OCI-M2 (cell line): Measurements from ENCODE around the gene HES2.
"Not testable (repeated sequence)": the region's sequence is repeated elsewhere in the genome, so short reads cannot be mapped to it uniquely, and the experiment has no call there.

Experiments used
- DNase-seq: peaks from one replicate; lab custom pipeline; 2025; ENCODE audit not compliant: unreplicated experiment; lab: John Stamatoyannopoulos, UW

HES2 gene

DNA sequence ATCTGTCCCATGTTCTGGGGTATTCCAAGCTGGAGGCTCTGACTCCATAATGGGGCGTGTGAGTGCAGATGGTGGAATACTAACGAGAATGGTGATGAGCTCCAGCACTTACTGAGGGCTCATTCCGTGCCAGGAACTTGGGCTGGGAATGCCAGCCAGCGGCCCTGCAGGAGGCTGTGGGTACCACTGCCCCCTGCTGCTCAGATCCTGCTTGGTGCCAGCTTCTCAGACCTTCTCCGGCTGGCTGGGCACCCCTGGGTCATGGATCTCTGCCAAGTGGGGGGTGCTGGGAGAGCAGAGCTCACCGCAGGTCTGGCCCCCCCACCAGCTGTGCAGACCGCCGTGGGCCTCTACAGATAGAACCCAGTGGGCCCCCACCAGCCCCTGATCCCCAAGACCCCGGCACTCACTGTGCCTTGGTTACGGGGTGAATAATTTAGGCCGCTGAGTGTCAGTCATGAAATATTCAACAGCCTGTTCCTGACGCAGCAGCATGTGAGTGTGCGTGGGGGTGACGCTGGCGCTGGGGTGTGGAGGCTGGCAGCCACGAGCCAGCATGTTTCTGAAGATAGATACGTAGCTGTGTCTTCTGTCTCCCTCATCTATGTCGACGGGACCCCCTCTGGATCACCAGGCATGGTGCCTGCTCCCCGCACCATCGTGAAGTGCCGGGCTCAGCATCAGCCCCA, 17.4 kb upstream of the HES2 start:
- DNase-seq, result not testable (repeated sequence)

DNA sequence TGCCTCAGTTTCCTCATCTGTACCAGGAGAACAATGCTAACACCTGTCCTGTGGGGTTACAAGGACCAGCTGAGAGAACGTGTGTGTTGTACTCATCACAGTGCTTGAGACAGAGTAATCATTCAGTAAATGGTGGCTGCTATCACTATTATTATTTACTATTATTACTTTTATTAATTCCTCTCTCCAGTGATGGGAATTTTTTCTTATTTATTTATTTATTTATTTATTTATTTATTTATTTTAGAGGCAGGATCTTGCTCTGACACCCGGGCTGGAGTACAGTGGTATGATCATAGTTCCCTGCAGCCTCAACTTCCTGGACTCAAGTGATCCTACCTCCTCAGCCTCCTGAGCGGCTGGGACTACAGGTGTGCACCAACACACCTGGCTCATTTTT, 16.6 kb upstream of the HES2 start:
- not testable (repeated sequence) for DNase-seq

DNA sequence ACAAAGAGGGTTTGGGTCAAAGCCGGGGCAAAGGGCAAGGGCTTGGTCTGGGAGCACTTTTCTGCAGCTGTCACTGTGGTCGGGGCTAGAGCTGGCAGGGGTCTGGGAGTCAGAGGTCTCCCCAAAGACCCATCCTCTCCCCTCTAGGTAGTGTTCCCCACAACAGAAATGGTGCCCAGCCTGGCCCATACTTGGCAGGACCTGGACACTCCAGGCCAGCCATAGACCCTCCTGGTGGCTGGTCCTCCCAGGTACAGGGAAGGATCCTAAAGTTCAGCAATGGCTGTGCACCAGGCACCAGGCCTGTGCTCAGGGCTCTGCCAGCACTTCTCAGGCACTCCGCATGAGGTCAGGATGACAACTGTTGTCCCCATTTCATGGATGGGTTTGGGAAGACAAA, 15.8 kb upstream of the HES2 start:
- DNase-seq, result no peak

DNA sequence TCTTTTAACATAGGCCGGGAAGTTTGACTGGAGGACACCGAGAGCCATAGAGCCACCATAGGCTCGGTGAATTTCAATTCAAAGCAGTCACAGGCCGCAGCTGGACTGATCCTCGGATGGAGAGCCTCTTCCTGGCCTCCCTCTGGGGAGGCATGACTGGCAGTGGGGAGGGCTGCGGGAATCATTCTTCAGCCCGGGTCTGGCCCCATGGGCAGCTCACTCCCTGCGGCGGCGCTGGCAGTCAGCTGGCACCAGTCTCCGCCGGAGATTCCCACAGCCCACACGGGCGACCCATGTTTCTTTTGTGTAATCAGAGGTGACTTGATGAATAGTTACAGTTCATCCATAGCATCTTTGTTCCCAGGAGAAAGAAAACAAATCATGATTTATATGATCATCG, 15.4 kb upstream of the HES2 start:
- no peak for DNase-seq

DNA sequence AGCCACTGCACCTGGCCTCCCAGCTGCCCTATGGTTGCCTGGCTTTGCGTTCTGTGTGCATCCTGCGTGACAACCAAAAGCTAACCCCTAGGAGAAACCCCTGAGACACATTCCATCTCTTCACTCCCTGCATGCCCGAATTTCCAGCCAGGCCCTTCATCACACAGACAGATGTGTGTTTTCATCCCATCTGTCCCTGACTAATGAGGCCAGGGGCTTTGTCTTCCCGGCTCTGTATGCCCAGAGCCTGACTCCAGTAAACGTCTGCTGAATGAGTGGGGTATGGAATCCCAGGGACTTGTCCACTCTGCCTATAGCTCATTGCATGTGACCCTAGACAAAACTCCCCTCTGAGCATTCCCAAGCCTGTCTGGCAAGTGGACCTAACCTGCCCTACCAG, 14.5 kb upstream of the HES2 start:
- no peak for DNase-seq

DNA sequence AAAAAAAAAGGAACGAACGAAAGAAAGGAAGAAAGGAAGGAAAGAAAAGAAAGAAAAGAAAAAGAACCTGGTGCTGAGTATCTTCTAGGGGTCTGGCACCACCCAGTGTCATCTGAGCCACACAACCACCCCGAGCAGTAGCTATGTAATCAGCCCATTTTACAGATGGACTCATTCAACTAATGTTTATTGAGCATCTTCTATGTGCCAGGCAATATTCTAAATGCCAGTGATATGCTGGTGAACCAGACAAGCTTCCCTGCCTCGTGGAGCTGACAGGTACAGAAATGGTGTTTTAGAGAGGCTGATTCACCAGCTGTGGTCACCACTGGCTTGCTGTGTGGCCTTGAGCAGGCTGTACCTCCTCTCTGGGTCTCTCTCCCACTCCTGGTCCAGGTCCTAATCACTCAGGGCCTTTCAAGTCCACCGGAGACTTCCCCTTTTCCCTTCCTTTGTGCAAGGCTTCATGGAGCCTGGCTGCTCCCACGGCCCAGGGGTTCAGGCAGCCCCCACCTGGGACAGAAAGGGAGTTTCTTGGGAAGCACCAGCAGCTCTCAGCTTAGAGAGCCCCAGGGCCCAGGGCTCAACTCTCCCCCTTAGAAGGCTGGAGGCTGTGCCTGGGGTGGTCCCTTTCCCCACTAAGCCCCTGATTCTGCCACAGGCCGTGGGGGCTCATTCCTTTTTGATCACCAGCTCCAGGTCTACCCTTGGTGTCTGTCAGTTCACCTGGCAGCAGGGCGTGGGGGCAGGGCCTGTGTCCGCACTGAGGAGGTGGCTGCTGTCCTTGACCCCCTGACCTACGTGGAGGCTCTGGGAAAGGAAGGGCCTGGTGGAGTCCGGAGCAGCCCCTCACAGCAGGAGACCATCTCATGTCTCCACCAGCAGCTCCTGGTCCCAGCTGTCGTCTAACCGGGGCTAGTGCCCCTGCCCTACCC, 12.2 kb upstream of the HES2 start:
- not testable (repeated sequence) for DNase-seq

DNA sequence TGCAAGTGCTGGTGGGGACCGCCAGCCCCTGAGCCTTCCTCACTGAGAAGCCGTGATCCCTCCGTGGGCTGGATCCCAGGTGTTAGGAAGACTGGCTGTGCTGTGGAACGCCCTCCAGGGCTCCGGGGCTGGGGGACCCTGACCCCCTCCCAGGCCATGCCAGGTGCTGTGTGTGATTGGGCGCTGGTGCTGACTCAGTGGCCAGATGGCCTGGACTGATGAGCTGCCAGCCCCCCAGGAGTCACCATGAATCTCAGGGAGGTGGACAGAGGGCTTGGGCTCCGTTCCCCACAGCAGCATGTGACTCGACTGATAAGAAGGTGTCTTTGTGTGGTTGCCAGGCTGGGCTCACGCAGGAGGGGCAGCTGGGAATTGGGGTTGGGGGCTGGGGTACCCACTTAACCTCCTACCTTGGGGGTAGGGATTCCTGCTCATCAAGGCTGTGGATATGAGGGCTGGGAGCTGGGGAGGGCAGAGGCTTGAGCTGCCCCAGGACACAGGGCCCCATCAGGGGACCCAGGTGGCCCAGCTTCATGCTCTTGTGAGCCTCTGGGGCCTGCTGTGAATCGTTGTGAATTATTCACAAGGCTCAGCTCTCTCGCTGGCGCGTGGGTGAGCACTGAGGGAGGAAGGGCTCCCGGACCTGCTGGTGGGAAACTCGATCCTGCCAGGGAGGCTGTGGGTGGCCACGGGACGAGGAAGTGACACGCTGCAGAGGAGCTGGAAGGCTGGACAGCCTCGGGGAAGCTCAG, 10.1 kb upstream of the HES2 start:
- DNase-seq, result not testable (repeated sequence)

DNA sequence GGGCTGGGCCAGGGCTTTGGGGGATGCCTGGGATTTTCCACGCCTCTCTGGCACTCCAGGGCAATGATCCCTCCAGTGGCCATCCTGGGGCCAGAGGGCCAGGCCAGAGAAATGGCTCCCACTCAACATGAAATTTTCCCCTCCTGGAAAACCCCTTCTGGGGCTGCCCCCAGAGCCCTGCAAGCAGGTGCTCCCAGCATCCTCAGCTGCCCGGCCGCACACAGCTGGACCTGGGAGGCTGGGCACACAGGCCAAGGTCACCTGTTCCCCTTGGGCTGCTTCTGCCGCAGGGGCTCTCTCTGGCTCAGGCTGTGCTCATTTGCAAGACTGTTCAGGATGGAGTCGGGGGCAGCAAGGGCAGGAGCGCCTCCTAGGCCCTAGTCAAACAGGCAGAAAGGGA, 8.7 kb upstream of the HES2 start:
- not testable (repeated sequence) for DNase-seq

DNA sequence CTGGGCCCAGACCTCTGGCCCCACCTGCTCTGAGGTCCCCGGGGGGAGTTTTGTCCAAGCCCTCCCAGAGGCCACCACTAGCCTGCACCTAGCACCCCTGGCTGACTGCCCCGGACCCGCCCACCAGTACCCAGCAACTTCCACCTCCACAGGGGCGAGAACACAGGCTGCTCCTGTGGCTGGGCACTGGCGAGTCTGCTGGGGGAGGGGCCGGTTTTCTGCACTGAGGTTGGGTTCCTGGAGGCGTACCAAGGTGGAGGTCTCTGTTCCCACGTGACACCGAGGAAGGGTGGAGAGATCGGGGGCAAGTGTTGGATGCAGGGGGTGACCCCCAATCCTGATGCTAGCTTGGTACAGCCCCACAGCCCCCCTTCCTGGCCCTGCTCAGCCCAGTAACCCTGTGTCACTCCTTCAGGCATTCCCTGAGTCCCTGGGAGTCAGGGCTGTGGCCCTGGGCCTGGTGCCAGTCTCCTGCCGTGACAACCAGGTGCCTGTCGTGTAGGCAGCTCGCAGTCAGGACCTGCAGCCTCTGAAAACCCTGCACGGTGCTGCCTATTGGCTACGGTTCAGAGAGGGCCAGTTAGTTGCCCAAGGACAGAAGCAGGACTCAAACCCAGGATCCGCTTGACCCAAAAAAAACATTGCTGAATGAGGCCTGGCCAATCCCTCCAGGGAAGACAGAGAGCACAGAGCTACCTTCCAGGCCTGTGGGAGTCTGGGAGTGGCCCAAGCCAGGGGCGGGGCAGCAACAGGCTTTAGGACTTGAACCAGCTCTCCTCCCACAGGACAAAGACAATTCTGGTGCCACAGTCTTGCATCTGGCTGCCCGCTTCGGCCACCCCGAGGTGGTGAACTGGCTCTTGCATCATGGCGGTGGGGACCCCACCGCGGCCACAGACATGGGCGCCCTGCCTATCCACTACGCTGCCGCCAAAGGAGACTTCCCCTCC, 8.0 kb upstream of the HES2 start:
- DNase-seq, result no peak

DNA sequence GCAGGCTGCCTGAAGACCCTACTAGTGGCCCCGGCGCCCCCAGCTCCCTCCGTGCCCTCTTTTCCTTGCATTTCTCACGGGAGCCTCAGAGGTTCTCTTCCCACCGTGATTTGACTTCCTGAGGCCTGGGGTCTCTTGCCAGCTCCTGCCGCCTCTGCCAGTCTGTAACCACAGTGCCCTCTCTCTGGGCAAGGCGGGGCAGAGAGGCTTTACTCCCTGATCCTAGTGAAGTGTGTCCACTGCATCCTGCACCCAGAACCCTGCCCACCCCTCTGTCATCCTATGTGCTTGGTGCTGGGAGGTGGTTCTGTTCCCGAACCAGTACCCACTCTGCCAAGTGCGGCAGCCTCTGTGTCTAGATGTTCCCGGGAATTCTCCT, 7.2 kb upstream of the HES2 start:
- DNase-seq, result no peak

DNA sequence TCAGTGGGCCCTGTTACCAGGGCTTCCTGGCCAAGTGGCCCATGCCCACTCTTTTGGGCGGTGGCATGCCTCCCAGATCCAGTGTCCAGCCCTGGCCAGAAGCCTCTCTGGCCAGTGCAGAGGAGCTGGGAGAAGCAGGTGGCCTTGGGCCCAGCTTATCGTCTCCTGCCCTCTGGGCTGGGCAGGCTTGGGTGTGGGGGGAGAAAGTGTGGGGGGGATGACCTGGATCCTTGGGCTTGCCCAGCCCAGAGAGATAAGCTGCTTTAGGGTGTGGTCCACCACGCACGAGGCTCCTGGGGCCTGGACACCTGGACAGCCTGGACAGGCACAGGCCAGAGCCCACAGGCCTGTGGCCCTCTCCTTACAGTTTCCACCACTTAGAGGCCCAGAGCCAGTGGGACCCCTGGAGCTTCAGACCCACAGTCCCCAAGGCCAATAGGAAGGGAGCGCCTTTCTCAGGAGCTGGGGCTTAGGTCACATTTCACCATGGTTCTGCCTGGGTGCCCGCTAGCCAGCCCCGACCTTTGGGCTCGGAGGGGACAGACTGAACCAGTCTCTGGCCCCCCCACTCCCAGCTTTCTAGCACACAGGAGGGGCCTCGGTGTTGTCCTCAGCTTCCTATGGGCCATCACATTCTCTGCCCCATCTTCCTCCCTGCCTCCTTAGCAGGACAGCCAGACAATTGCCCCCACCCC, 6.7 kb upstream of the HES2 start:
- no peak for DNase-seq

DNA sequence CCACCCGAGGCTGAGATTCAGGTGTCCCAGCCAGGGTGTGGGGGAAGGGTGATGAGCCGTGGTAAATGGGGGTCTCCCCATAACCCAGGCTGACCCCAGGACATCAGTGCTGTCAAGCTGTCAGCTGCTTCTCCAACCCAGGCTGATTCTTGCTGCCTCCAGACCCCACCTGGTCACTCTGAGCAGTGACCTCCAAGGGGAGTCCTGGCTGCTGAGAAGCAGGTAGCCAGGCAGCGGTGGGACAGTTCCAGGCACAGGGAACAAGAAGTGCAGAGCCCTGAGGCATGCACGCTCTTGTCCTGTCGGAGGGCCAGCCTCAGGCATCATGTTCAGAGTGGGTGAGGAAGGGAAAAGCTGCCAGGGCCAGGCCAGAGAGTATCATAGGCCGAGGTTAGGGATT, 5.9 kb upstream of the HES2 start:
- DNase-seq, result no peak

DNA sequence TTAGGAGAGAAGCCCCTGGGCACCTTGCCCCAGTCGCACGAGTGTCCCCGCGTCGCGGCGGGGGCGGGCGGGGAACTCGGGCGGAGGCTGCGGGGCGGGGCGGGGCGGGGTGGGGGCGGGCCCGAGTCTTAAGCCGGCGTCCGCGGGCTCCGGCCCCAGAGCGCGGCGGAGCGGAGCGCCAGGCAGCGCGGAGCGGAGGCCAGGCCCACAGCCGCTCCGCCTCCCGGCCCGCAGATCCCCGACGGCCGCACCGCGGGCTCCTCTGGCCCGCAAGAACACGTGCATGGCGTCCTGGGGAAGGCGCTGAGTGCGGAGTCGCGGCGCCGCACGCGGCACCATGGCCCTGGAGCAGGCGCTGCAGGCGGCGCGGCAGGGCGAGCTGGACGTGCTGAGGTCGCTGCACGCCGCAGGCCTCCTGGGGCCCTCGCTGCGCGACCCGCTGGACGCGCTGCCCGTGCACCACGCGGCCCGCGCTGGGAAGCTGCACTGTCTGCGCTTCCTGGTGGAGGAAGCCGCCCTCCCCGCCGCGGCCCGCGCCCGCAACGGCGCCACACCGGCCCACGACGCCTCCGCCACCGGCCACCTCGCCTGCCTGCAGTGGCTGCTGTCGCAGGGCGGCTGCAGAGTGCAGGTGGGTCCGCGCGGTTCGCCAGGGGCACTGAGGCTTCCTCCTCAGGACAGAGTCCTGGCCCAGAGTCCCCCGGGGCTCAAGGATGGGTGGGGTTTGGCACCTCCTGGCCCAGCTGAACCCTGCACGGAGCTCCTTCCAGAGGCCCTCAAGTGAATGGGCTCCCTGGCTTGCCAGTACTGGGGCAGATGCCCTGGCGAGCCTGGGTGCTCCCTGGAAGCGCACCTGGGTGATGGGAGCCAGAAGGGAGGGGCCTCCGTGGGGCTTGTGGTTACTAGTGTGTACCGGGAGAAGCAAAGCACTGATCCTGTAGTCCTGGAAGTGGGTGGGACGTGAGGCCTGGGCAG, 5.2 kb upstream of the HES2 start, which contains the start of gene ESPN:
ESPN (plus strand) TSS at position 158 of the 975 bp plus-strand sequence; CDS start at position 338, 180 bp downstream.
- no peak for DNase-seq

DNA sequence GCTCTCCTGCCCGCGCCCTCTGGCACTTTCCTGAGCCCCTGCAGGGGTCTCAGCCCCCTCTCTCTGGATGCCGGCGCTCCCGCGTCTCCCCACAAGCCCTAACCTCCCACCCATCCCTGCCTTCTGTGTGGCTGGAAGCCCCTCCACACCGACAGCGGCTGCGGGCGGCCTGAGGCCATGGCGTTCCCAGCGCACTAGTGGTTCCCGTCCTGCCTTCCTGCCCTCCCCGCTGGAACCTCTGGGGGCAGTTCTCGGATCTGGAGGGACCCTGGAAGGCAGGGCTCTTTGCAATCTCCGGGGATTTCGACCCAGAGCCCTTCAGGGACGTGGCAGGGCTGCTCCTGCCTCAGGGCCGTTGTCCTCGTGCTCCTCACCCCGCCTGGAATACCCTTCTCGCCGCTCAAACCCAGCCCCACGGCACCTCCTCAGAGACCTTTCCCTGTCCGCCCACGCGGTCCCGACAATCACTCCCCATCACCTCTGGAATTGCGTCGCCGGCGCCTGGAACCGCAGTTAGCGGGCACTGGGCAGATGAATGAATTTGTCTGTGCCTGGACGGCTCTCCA, 4.4 kb upstream of the HES2 start:
- DNase-seq, result no peak

DNA sequence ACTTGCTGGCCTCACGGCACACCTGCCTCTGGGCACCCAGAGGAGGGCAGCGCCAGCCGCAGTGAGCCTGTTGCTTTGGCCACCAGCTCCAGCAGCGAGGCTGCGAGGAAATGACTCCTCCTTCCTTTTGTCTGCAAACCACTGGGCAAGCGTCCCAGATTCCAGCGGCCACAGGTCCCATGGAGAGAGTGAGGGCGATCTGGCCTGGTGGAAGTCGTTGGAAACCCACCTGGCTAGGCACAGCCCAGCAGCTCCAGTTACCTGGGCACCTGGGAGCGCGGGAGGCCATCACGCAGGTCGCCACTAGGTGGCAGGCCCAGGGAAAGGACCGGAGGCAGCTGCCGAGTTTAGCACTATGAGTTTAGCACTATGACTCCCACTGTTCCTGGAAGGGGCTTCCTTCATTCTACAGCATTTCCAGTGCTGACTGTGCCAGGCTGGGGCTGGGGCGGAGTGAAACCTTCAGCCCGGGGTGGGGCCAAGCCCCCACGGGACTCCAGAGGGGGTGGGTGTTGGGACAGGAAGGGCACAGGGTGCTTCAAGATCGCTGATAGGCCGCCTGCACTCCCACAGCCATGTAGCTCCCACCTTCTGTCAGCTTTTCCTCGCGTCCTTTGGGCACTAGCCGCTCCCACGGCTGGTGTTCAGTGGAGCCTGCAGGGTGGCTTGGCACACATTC, 3.7 kb upstream of the HES2 start:
- DNase-seq, result no peak

DNA sequence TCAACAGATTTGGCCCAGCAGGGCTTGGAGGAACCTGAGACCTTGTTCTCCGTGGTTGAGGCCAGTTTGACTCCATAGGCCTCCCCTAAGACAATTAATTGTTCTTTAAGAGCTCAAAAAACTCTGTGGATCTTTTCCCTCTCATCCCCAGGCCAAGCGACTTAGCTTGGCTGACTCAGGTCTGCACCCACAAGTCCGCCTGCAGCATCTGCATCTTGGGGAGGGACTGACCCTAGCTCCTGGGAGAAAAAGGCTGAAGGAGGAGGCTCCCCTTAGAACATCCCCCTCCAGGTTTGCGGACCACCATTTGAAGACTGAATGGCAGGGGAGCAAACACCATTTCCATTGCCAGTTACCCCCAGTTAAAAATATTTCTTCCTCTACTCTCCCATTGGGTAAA, 1.5 kb upstream of the HES2 start:
- no peak for DNase-seq

DNA sequence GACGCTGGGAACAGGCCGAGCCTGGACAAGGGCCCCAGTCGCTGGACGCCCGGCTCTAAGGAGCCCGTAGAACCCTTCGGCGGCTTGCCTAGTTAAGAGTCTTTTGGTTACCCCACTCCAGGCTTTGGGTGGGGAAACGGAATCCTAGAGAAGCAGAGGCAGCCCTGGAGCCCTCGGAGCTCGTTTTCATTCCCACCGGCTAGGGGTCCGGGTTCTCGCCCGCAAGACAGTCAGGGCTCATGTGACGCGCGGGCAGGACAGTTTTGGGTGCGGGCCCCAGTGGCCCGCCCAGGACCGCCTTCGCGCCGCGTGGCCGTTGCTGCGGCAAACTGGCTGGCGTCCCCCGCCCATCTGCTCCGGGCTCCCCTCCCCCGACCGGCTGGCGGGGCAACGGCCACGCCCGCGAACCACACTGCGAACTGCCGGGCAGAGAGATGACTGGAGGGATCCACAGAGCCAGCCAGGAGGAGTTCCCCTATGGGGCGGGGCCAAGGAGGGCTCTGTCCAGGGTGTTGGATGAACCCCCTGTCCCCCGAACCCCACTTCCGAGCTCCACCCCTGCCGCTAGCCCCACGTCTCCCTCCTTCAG, 829 bp upstream of the HES2 start:
- DNase-seq, result no peak
